Hepatocyte (in vitro differentiated cells): ENCODE measurements around the gene RSPRY1.

Experiments used
- CTCF ChIP-seq: fragments of 200-600 bp; sonication (generic); IDR thresholded peaks from 2 replicates; pipeline ENCODE4 v1.5.1; 2016; ENCODE audit warnings: antibody characterized with exemption, mild to moderate bottlenecking; ENCODE audit not compliant: poor library complexity
- EZH2 ChIP-seq: fragments of 200-600 bp; sonication (generic); IDR thresholded peaks from 2 replicates; pipeline ENCODE4 v1.6.1; 2016; ENCODE audit warnings: antibody characterized with exemption, mild to moderate bottlenecking, borderline replicate concordance

- TF ChIP-seq CTCF, result no peak
- no peak for TF ChIP-seq EZH2
Measured at GRCh38 chr16:57166951-57167350, 19.2 kb upstream of the RSPRY1 start.
